OCI-LY7 (cell line): ENCODE measurements around the gene ENG.

ENCODE experiments used
- CTCF ChIP-seq: fragments of 200-600 bp; sonication (generic); conservative IDR thresholded peaks from 2 replicates; pipeline ENCODE4 v1.5.1; 2014; ENCODE audit warnings: mild to moderate bottlenecking, antibody characterized with exemption, low read length, moderate library complexity, mixed read lengths
- EZH2phosphoT487 ChIP-seq: fragments of 200-600 bp; sonication (generic); IDR thresholded peaks from 2 replicates; pipeline ENCODE4 v1.6.1; 2018; ENCODE audit warnings: low read depth, borderline replicate concordance, mild to moderate bottlenecking, mixed run types, antibody characterized with exemption, low read length, moderate library complexity, mixed read lengths

DNA sequence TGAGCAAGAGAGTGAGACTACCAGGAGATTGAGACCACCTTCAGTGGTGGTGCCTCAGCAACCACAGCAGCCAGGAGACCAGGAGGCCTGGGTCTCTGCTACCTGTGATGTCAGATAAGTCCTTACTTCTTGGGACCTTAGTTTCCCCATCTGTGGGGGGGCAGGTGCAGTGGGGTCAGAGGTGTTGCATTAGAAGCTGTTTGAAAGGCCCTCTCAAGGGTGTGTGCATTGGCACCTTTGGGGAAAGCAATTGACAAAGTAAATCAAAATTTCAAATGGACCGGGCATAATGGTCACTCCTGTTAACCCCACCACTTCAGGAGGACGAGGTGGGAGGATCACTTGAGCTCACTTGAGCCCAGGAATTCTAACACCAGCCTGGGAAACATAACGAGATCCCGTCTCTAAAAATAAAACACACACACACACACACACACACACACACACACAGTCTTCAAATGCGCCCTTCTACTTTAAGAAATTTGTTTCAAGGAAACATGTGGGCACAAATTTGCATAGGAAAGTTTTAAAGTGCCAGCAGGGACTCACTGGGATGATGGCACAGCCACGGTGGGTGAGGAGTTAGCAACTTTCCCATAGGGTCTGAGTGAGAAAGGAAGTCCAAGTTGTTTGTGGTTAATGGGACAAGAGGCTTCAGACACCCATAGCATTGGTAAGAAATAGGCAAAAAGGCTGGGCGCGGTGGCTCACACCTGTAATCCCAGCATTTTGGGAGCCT is 24.4 kb upstream of the ENG start:
- TF ChIP-seq EZH2phosphoT487 = no peak
- TF ChIP-seq CTCF = no peak
